Neural crest cell (in vitro differentiated cells): ENCODE measurements around the gene TMEM131L. TPM values are rescaled to one million over a fixed set of nuclear protein-coding genes. Genes with fewer than 3 reads are reported as not detected.

Source experiments
- DNase-seq: peaks from one replicate; pipeline ENCODE4 v3.0.0; 2021; ENCODE audit warnings: low read depth, mixed read lengths, low spot score
- H3K27ac Mint-ChIP-seq: one replicate; pipeline ENCODE4 v1.8.0; 2021; ENCODE audit warnings: mild to moderate bottlenecking, mixed read lengths; ENCODE audit not compliant: unreplicated experiment
- H3K27me3 Mint-ChIP-seq: 2 replicates; pipeline ENCODE4 v1.8.0; 2021; ENCODE audit warnings: low read depth, mild to moderate bottlenecking, mixed read lengths
- H3K36me3 Mint-ChIP-seq: 2 replicates; pipeline ENCODE4 v1.8.0; 2021; ENCODE audit warnings: low read depth, mild to moderate bottlenecking, mixed read lengths
- H3K4me1 Mint-ChIP-seq: 2 replicates; pipeline ENCODE4 v1.8.0; 2021; ENCODE audit warnings: mixed read lengths
- H3K4me3 Mint-ChIP-seq: one replicate; pipeline ENCODE4 v1.8.0; 2021; ENCODE audit warnings: mild to moderate bottlenecking, mixed read lengths
- H3K9me3 Mint-ChIP-seq: 2 replicates; pipeline ENCODE4 v1.8.0; 2021; ENCODE audit warnings: mixed read lengths
- total RNA-seq: library from RNA; stranded (reverse); gene quantifications from 2 replicates; pipeline ENCODE4 v1.2.1, GENCODE V29; 2021
- TF ChIP-seq, protein P1 (sequence below): fragments of 200-600 bp; sonication (generic); conservative IDR thresholded peaks from 2 replicates; pipeline ENCODE4 v1.5.0; 2021; ENCODE audit warnings: antibody characterized with exemption, mild to moderate bottlenecking

Gene TMEM131L
- total RNA-seq, 1 donor from 2014 or later = 36.1 TPM

DNA sequence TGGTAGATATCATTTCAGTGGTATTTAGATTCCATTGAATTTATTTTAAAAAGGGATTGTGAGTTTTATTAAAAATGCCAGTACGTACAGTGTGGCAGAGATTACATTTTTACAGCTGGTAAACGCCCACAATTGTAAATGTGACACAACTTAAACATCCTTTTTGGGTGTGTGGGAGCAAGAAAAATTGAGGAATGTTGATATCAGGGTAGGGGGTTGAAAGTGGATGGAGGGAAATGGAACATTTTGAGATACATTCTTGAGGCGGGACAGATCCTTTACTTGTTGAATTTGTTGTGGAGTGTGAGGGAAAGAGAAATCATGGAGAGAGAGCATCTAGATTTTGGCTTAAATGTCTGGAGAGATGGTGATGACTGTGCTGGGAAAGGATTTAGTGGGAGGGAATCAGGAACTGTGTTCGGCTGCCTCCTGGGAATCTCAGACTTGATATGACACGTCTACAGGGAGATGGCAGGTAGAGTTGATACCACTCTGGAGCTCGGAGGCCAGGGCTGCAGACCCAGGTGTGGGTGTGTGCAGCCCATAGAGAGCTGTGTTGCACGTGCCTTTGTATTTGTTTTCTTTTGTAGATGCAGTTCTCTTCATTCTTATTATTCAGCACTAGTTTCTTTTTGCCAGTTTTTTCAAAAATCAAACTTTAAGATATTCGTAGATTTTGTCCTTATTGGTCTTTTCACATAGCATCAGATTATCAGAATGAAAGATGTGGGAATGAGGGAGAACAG, 10.8 kb downstream of the TMEM131L start:
- TF ChIP-seq, protein P1, sequence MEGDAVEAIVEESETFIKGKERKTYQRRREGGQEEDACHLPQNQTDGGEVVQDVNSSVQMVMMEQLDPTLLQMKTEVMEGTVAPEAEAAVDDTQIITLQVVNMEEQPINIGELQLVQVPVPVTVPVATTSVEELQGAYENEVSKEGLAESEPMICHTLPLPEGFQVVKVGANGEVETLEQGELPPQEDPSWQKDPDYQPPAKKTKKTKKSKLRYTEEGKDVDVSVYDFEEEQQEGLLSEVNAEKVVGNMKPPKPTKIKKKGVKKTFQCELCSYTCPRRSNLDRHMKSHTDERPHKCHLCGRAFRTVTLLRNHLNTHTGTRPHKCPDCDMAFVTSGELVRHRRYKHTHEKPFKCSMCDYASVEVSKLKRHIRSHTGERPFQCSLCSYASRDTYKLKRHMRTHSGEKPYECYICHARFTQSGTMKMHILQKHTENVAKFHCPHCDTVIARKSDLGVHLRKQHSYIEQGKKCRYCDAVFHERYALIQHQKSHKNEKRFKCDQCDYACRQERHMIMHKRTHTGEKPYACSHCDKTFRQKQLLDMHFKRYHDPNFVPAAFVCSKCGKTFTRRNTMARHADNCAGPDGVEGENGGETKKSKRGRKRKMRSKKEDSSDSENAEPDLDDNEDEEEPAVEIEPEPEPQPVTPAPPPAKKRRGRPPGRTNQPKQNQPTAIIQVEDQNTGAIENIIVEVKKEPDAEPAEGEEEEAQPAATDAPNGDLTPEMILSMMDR = no peak
- H3K9me3 Mint-ChIP-seq = no peaks in the 10 kb centered on the region
- H3K27me3 Mint-ChIP-seq = no peaks in the 10 kb centered on the region
- H3K4me3 Mint-ChIP-seq = no peak overlapping the region
- no peak overlapping the region for H3K27ac Mint-ChIP-seq
- no peak for DNase-seq
- peaks cover 4% of the 10 kb centered on the region for H3K4me1 Mint-ChIP-seq
- peaks cover 24% of the 10 kb centered on the region for H3K36me3 Mint-ChIP-seq

DNA sequence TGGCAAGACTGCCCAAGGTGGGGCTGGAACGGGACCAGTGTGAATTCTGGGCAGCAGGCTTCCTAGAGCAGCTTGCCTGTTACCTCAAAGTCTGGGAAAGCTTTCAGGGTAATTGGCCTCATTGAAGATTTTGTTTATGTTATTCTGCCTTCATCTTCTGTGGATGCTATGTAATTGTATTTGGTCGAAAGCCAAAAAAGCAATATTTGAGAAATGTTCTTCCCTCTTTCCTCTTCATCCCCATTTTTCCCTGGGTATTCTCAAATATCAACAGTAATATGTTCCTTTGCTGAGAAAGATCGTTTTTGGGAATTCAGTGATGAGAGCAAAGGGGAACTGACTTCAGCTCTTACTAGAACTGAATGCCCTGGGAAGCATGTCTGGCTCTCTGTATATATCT, 12.9 kb downstream of the TMEM131L start:
- no peak for DNase-seq
- no peaks in the 10 kb centered on the region for H3K4me1 Mint-ChIP-seq
- H3K27me3 Mint-ChIP-seq = no peaks in the 10 kb centered on the region
- TF ChIP-seq, protein P1 = no peak
- no peak overlapping the region for H3K27ac Mint-ChIP-seq
- H3K4me3 Mint-ChIP-seq = no peak overlapping the region
- H3K36me3 Mint-ChIP-seq = peaks cover 20% of the 10 kb centered on the region
- H3K9me3 Mint-ChIP-seq = no peaks in the 10 kb centered on the region

DNA sequence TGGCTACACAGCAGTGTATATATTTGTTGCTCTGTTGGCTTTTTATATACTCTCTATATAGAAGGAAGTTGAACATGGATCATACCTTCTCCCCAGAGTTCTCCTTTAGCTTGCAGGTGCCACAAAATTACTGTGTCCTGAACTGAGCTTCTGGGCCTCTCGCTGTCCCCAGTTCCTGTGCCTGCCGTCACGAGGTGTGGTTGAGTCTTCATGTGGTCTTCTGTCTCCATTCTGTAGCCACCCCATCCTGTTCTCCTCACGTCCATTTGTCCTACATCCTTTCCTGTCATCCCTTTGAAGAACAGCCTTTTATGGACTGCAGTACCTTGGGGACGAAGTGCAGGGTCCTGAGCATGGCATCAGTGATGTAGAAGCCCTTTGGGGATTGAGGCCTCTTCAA, 14.5 kb downstream of the TMEM131L start:
- Mint-ChIP-seq H3K27ac (no peak overlapping the region), H3K4me3 (no peak overlapping the region), H3K36me3 (peaks cover 13% of the 10 kb centered on the region), H3K27me3 (no peaks in the 10 kb centered on the region), H3K9me3 (no peaks in the 10 kb centered on the region), H3K4me1 (peaks cover 1% of the 10 kb centered on the region)
- TF ChIP-seq, protein P1 = no peak
- no peak for DNase-seq

DNA sequence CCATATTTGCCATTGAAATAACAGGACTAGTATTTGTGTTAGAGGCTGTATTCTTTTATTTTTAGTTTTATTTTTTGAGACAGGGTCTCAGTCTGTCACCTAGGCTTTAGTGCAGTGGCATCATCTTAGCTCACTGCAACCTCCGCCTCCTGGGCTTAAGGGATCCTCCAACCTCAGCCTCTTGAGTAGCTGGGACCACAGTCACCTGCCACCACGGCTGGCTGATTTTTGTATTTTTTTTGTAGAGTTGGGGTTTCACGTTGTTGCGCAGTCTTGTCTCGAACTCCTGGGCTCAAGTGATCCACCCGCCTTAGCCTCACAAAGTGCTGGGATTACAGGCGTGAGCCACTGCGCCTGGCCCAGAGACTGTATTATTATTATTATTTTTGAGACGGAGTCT, 15.3 kb downstream of the TMEM131L start:
- Mint-ChIP-seq H3K27me3 (no peaks in the 10 kb centered on the region), H3K27ac (no peak overlapping the region), H3K9me3 (no peaks in the 10 kb centered on the region), H3K4me1 (peaks cover 5% of the 10 kb centered on the region), H3K4me3 (no peak overlapping the region), H3K36me3 (peaks cover 13% of the 10 kb centered on the region)
- TF ChIP-seq, protein P1 = no peak
- no peak for DNase-seq

DNA sequence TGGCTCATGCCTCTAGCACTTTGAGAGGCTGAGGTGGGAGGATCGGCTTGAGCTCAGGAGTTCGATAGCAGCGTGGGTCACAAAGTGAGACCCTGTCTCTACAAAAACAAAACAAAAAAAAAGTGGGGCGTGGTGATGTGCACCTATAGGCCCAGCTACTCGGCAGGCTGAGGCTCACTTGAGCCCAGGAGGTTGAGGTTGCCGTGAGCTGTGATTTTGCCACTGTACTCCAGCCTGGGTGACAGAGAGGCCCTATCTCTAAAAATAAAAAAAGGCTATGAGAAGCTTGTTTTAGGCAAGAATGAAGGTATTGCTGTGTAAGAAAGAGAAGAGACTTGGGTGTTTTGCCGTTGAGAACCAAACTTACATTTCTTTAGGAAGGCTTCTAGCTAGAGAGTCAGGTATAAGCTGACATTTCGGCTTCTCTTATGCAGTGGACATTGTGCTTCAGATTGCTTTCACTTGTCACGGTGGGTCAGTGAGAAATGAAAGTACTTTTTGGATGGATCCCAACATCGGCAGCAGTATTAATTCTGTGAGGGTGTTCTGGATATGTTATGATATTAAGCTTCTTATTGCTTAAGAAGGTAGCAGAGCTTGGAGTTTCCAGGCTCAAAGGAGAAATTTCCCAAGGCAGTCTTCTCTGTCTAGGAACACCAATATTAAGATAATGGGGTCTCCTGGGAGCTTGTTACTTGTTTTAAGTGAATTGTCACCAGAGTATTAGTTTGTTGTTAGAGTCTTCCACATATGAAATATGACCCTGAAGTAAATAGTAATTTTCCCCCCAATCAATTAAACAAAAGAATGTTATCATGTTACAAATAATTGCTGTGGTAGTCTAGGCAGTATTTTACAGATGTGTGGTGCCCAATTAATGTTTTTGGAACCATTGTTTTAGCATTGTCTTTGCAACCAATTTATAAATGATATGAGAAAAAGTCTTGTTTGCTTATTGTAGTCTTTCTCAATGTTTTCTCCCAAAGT, 17.6 kb downstream of the TMEM131L start:
- Mint-ChIP-seq H3K4me3 (no peak overlapping the region), H3K27ac (no peak overlapping the region), H3K4me1 (peaks cover 22% of the 10 kb centered on the region), H3K9me3 (no peaks in the 10 kb centered on the region), H3K27me3 (no peaks in the 10 kb centered on the region), H3K36me3 (peaks cover 9% of the 10 kb centered on the region)
- DNase-seq = no peak
- TF ChIP-seq, protein P1 = no peak
